HepG2 (cell line): ENCODE measurements around the gene ODR4.

Experiments
- POLR2A ChIP-seq, 2 experiments: IDR thresholded peaks; 2 replicates each; pipeline ENCODE4 v1.6.1; 2011; ENCODE audit warnings: low read depth in 2 of 2, low read length in 2 of 2, mild to moderate bottlenecking in 1 of 2, moderate library complexity in 1 of 2; ENCODE audit not compliant: insufficient read depth in 1 of 2
- RFX5 ChIP-seq: IDR thresholded peaks from 2 replicates; pipeline ENCODE4 v1.6.1; 2011; ENCODE audit warnings: low read depth, low read length, improper control_type of control experiment
- SRSF4 ChIP-seq: fragments of 200-400 bp; formaldehyde crosslinking; IDR thresholded peaks from one replicate; pipeline ENCODE4 v1.6.1; 2018; ENCODE audit warnings: mild to moderate bottlenecking, low read depth, low read length, moderate library complexity; ENCODE audit not compliant: poor library complexity, severe bottlenecking
- ZBTB38 ChIP-seq: sonication (generic); formaldehyde crosslinking; IDR thresholded peaks from 2 replicates; pipeline ENCODE4 v1.5.1; 2020; ENCODE audit warnings: mild to moderate bottlenecking, missing genetic modification reagents
- ZNF282 ChIP-seq: fragments of 450-650 bp; IDR thresholded peaks from 2 replicates; pipeline ENCODE4 v1.6.1; 2018; ENCODE audit not compliant: partially characterized antibody
- ZNF766 ChIP-seq: sonication (generic); formaldehyde crosslinking; IDR thresholded peaks from 2 replicates; pipeline ENCODE4 v1.5.0; 2020; ENCODE audit warnings: missing genetic modification reagents, borderline replicate concordance
- TF ChIP-seq, protein P1 (sequence below): sonication (generic); formaldehyde crosslinking; IDR thresholded peaks from 2 replicates; pipeline ENCODE4 v1.4.0; 2020; ENCODE audit warnings: mild to moderate bottlenecking, missing genetic modification reagents
- TF ChIP-seq, protein P2 (sequence below): sonication (generic); formaldehyde crosslinking; IDR thresholded peaks from 2 replicates; pipeline ENCODE4 v1.9.0; 2021; ENCODE audit warnings: missing genetic modification reagents, borderline replicate concordance

DNA sequence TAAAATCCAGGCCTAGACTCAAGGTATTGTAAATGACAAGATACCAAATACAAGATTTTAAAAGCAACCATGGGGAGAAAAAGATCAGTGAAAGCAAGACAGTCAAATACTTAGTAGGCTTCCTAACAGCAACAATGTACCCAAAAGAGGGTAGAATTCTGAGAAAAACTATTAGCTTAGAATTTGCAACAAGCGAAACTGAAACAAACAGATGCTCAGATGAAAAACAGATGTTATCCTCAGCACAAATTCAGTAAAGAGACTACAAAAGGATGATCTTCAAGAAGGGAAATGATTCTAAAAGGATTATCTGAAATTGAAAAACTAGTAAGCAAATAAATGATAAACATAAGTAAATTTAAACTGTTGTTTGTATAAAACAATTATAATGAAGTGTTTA is 45.3 kb downstream of the ODR4 start:
- TF ChIP-seq RFX5 (no peak), POLR2A (IDR thresholded peaks at IDR 0.05; ENCODE audit: insufficient read depth in 1 of 2, low read depth in 2 of 2, low read length in 2 of 2) (no peak), ZNF282 (no peak), ZBTB38 (CRISPR knock-in tag) (no peak), SRSF4 (no peak), ZNF766 (CRISPR knock-in tag) (no peak)
- TF ChIP-seq, protein P1, sequence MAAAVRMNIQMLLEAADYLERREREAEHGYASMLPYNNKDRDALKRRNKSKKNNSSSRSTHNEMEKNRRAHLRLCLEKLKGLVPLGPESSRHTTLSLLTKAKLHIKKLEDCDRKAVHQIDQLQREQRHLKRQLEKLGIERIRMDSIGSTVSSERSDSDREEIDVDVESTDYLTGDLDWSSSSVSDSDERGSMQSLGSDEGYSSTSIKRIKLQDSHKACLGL (CRISPR knock-in tag), result no peak
- TF ChIP-seq, protein P2, sequence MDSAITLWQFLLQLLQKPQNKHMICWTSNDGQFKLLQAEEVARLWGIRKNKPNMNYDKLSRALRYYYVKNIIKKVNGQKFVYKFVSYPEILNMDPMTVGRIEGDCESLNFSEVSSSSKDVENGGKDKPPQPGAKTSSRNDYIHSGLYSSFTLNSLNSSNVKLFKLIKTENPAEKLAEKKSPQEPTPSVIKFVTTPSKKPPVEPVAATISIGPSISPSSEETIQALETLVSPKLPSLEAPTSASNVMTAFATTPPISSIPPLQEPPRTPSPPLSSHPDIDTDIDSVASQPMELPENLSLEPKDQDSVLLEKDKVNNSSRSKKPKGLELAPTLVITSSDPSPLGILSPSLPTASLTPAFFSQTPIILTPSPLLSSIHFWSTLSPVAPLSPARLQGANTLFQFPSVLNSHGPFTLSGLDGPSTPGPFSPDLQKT (CRISPR knock-in tag), result no peak
